ENCODE data around the gene CRACR2A. TPM values are rescaled to one million over a fixed set of nuclear protein-coding genes. Genes with fewer than 3 reads are reported as not detected.

The CRACR2A gene
- total and polyA plus RNA-seq, 2 of the 4 experiments (the other 2 are of a cell fraction), result 0.54 to 0.60 TPM

DNA sequence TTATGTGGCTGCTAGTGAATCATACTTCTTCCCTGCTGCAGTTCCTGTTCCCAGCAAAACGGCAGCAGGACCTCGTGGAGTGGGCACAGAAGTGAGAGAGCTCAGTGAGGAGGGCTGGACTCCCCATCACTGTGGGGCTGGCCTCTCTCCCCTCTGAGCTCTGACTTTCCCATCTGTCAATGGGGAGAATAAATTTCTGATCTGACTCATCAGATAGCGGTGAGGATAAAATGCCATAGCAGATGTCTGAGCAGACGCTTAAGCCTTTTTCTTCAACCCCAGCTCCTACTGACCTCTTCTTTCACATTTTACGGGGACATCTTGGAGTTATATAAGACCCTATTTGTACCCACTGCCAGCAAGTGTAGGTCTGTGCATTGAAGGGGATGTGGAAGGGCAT, 116.6 kb downstream of the CRACR2A start:
- peaks cover 10% of the 10 kb centered on the region for H3K27me3 ChIP-seq (ENCODE audit: control insufficient read depth, insufficient read depth, low read length)
- ATAC-seq (ENCODE audit: low read depth) (no peak), DNase-seq (no peak)
- no peaks in the 10 kb centered on the region for H4K20me1 ChIP-seq (ENCODE audit: insufficient read depth, low read length)
- H3K4me3 ChIP-seq (ENCODE audit: insufficient read depth, low read depth, low read length), result no peak overlapping the region
- H3K9ac ChIP-seq (ENCODE audit: low read depth, low read length), result no peak overlapping the region
- intact Hi-C loops (cut with micrococcal nuclease) (no loop called here), in situ Hi-C loops (cut with MboI; ENCODE audit: low sequenced_read_pairs) (no loop called here), dilution Hi-C loops (cut with HindIII; ENCODE audit: low sequenced_read_pairs, unreplicated experiment) (no loop called here)
- no peak overlapping the region for H3K56ac ChIP-seq (ENCODE audit: extremely low read depth, insufficient read depth, low read length)
- H3K79me1 ChIP-seq (ENCODE audit: low read depth in 1 of 2, low read length in 2 of 2), result no peaks in the 10 kb centered on the region
- H3K9me1 ChIP-seq (ENCODE audit: insufficient read depth, low read length), result no peaks in the 10 kb centered on the region
- no peak overlapping the region for H3K4me2 ChIP-seq (ENCODE audit: low read depth, low read length)
- no peaks in the 10 kb centered on the region for H3K36me3 ChIP-seq (ENCODE audit: control insufficient read depth, insufficient read depth, low read length)
- no peak overlapping the region for H4K8ac ChIP-seq (ENCODE audit: low read depth in 2 of 2, low read length in 2 of 2)
- H4K5ac ChIP-seq (ENCODE audit: low read depth, low read length), result no peak overlapping the region
- H2AK5ac ChIP-seq (ENCODE audit: low read depth, low read length), result no peak overlapping the region
- no peak for TF ChIP-seq SMC3 (IDR thresholded peaks at IDR 0.05; ENCODE audit: low read depth, low read length)
- TF ChIP-seq, protein P1, sequence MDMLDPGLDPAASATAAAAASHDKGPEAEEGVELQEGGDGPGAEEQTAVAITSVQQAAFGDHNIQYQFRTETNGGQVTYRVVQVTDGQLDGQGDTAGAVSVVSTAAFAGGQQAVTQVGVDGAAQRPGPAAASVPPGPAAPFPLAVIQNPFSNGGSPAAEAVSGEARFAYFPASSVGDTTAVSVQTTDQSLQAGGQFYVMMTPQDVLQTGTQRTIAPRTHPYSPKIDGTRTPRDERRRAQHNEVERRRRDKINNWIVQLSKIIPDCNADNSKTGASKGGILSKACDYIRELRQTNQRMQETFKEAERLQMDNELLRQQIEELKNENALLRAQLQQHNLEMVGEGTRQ (IDR thresholded peaks at IDR 0.05; ENCODE audit: low read depth, low read length), result no peak
- TF ChIP-seq RCOR1 (IDR thresholded peaks at IDR 0.05; ENCODE audit: insufficient replicate concordance, low read length), result no peak
- TF ChIP-seq NFE2L2 (IDR thresholded peaks at IDR 0.05; ENCODE audit: low read depth, low read length), result no peak
- TF ChIP-seq MAZ (IDR thresholded peaks at IDR 0.05; ENCODE audit: borderline replicate concordance, low read depth, low read length), result no peak
- TF ChIP-seq FOS (IDR thresholded peaks at IDR 0.05; ENCODE audit: low read depth, low read length), result no peak
- no peak for TF ChIP-seq CHD1 (IDR thresholded peaks at IDR 0.05; ENCODE audit: low read depth, low read length)
- TF ChIP-seq RFX5 (IDR thresholded peaks at IDR 0.05; ENCODE audit: low read depth, low read length), result no peak
- TF ChIP-seq BHLHE40 (IDR thresholded peaks at IDR 0.05; ENCODE audit: low read depth, low read length), result no peak
- TF ChIP-seq POLR2A (IDR thresholded peaks at IDR 0.05; ENCODE audit: low read depth, low read length), result no peak
- no peak overlapping the region for H2BK5ac ChIP-seq (ENCODE audit: low read depth, low read length, poor library complexity, severe bottlenecking)
- H3K23ac ChIP-seq (ENCODE audit: low read depth, low read length), result no peak overlapping the region
- H2BK20ac ChIP-seq (ENCODE audit: low read depth, low read length), result no peak overlapping the region
- no peak overlapping the region for H3K14ac ChIP-seq (replicated peaks; ENCODE audit: low read depth, low read length)
- H3K18ac ChIP-seq (ENCODE audit: low read depth, low read length), result no peak overlapping the region
- no peak overlapping the region for H2AK9ac ChIP-seq (replicated peaks; ENCODE audit: low read depth, low read length, poor library complexity)
- no peak overlapping the region for H2BK120ac ChIP-seq (ENCODE audit: low read depth, low read length)
- H3K4me1 ChIP-seq (ENCODE audit: control insufficient read depth, insufficient read depth, low read length), result no peaks in the 10 kb centered on the region
- no peak overlapping the region for H3K27ac ChIP-seq (ENCODE audit: insufficient read depth, low read length)
- ChIA-PET CTCF (no interaction called here), POLR2A (ENCODE audit: unreplicated experiment) (no interaction called here)
- H3K9me3 ChIP-seq (ENCODE audit: control insufficient read depth, insufficient read depth, low read length), result no peaks in the 10 kb centered on the region
- no peak overlapping the region for H2BK15ac ChIP-seq (ENCODE audit: low read depth, low read length)
- BruUV-seq (replicated peaks), result no TSS peak
- 82% methylated on average over 2 of the region's 5 CpGs; no CpG with 5 or more reads in 1 of the 2 experiments for WGBS, 2 experiments (ENCODE audit: extremely low coverage in 2 of 2, insufficient read length in 1 of 2)
- no peak overlapping the region for H4K91ac ChIP-seq (ENCODE audit: insufficient read depth, low read depth, low read length)
- H3K4ac ChIP-seq (ENCODE audit: low read depth, low read length), result no peak overlapping the region
- H2AFZ ChIP-seq (replicated peaks; ENCODE audit: low read length, poor library complexity), result no peak overlapping the region

All from IMR-90 (cell line).